Central memory CD8-positive, alpha-beta T cell (primary cell): ENCODE results near the gene UBE2QL1.

Experiments used
- ATAC-seq: fragments of 150-1000 bp; cut with Tn5 transposase; replicated peaks from 2 replicates; pipeline ENCODE4 v1.10.0; 2022; ENCODE audit warnings: mild to moderate bottlenecking, moderate FRiP score, moderate number of reproducible peaks; ENCODE audit not compliant: poor library complexity, severe bottlenecking; ENCODE audit errors: extremely low read depth
- DNase-seq, 2 donors: peaks; one replicate each; pipeline ENCODE4 v3.0.0; 2021; ENCODE audit warnings: low spot score in 2 of 2
- H3K27ac Mint-ChIP-seq: one replicate; pipeline ENCODE4 v1.8.0; 2022; ENCODE audit warnings: low read depth, mild to moderate bottlenecking, moderate library complexity, mixed read lengths
- H3K27me3 Mint-ChIP-seq: one replicate; pipeline ENCODE4 v1.8.0; 2022; ENCODE audit warnings: mixed read lengths
- H3K36me3 Mint-ChIP-seq: one replicate; pipeline ENCODE4 v1.8.0; 2022; ENCODE audit warnings: mild to moderate bottlenecking, moderate library complexity, mixed read lengths; ENCODE audit not compliant: insufficient read depth
- H3K4me1 Mint-ChIP-seq: one replicate; pipeline ENCODE4 v1.8.0; 2022; ENCODE audit warnings: mixed read lengths
- H3K4me3 Mint-ChIP-seq: one replicate; pipeline ENCODE4 v1.8.0; 2022; ENCODE audit warnings: mild to moderate bottlenecking, moderate library complexity, mixed read lengths
- H3K9me3 Mint-ChIP-seq: one replicate; pipeline ENCODE4 v1.8.0; 2022; ENCODE audit warnings: mixed read lengths

UBE2QL1 gene

DNA sequence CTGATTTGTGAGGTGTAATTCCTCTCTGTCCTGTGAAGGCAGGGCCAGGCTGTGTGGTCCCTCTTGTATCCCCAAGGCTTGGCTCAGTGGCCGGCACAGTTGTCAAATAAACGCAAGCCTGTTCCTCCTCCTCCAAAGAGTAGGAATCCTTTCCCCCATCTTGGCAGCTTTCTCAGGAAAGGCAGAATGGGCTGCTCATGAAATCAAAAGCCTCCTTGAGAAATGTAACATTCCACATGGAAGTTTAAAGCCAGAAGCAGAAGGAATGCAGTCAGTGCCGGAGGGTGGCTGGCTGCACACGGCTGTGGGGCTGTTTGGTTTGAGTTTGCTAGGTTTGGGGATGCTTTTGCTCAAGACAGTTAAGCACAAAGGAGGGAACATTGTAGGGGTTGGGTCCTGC lies 35.8 kb upstream of the UBE2QL1 start:
- H3K36me3 Mint-ChIP-seq, result no peaks in the 10 kb centered on the region
- peaks cover 41% of the 10 kb centered on the region for H3K27me3 Mint-ChIP-seq

DNA sequence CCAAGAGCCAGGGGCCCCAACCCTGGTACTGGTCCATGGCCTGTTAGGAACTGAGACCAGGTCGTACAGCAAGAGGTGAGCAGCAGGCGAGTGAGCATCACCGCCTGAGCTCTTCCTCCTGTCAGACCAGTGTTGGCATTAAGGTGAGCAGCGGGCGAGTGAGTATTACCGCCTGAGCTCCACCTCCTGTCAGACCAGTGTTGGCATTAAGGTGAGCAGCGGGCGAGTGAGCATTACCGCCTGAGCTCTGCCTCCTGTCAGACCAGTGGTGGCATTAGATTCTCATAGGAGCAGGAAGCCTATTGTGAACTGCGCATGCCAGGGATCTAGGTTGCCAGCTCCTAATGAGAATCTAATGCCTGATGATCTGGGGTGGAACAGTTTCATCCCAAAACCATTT lies 31.0 kb upstream of the UBE2QL1 start:
- Mint-ChIP-seq H3K4me1 (no peaks in the 10 kb centered on the region), H3K36me3 (no peaks in the 10 kb centered on the region), H3K27ac (no peak overlapping the region), H3K9me3 (no peaks in the 10 kb centered on the region), H3K27me3 (peaks cover 55% of the 10 kb centered on the region), H3K4me3 (no peak overlapping the region)
- no peak for DNase-seq
- no peak for ATAC-seq

More for the DNA sequence above, 35.8 kb upstream of the UBE2QL1 start:
- Mint-ChIP-seq H3K27ac (no peak overlapping the region), H3K9me3 (no peaks in the 10 kb centered on the region), H3K4me1 (no peaks in the 10 kb centered on the region), H3K4me3 (no peak overlapping the region)
- DNase-seq (no peak), ATAC-seq (no peak)

DNA sequence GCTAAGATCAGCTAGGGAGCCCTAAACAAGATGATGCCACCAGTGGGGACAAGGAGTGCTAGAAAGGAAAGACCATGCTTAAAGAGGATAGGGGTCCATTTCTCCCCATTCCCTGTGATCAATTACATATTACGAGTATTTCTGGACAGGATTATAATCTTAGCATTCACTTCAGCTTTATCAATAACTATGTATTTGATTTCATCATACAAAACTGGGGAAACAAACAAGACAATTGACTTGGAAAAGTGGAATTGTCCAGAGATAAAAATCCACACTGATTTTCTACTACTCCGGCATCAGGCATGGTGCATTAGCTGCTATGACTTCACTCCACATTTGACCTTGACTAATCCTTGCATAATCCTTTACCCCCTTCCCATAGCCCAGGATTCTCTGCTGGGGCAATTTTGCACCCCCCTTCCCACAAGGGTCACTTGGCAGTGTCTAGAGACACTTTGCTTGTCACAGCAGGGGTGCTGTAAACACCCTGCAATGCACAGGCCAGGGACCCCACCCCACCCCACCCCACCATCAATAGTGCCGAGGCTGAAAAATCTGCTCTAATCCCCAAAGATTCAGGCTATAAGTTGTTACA lies 29.9 kb upstream of the UBE2QL1 start:
- DNase-seq (no peak), ATAC-seq (no peak)
- no peaks in the 10 kb centered on the region for H3K9me3 Mint-ChIP-seq
- H3K4me1 Mint-ChIP-seq, result no peaks in the 10 kb centered on the region
- H3K36me3 Mint-ChIP-seq, result no peaks in the 10 kb centered on the region
- H3K27ac Mint-ChIP-seq, result no peak overlapping the region
- no peak overlapping the region for H3K4me3 Mint-ChIP-seq
- H3K27me3 Mint-ChIP-seq, result peaks cover 51% of the 10 kb centered on the region

DNA sequence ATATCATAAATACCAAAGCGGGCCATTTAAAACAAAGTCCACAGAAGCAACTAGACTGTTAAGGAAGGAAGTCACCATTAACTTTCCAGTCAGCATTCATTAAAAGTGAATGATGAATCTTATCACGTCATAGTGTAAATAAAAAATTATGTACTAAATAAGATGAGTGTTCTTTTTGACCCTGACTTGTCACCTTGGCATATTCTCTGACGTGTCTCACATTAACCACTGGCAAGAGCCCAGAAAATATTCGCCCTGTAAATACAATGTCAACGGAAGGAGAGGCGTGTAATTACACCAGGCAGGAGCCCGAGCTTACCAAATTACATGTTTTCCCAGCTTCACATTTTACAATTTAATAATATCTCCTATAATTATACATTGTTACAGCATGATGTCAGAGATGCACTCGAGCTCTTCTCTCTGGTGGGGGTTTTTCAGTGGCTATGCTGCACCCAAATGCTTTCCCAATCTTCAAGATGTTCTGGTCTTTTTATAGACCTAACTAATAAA lies 29.3 kb upstream of the UBE2QL1 start:
- Mint-ChIP-seq H3K9me3 (no peaks in the 10 kb centered on the region), H3K4me3 (no peak overlapping the region), H3K27ac (no peak overlapping the region), H3K4me1 (no peaks in the 10 kb centered on the region), H3K27me3 (peaks cover 54% of the 10 kb centered on the region), H3K36me3 (no peaks in the 10 kb centered on the region)
- DNase-seq (no peak), ATAC-seq (no peak)

DNA sequence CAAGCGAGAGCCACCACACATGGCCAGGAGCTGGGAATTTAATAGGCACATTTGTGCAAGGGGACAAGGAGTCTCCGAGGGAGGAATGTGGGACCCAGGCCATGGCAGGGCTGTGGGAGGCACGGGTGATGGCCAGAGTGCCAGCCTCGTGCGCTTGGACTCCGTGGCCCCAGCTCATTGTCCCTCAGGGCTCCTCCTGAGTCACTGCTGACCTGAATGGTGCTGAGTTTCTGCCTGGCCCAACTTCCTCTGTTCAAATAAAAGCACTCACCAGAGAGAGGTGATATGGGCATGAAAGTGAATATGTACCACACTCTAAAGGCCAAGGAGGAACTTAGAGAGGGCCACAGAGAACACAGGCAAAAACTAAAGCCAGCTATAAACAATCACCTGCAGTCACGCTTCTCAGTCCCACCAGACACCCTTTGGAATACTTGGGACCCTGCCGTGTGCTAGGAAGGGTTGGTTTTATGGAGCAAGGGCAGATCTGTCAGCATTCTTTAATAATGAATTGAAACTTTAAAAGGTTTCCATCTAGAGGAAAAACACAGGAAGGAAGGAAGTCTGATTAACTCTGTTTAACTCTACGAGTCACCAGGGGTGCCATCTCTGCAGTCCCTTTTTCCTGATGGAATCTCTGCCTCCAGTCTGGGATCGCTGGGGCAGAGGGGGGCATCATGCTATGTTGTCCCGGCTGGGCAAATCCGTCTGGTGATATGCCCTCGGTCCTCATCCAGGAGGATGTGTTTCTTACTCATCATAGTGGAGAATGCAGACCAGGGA lies 25.1 kb upstream of the UBE2QL1 start:
- Mint-ChIP-seq H3K36me3 (no peaks in the 10 kb centered on the region), H3K9me3 (no peaks in the 10 kb centered on the region), H3K27ac (no peak overlapping the region), H3K4me1 (no peaks in the 10 kb centered on the region), H3K27me3 (peaks cover 64% of the 10 kb centered on the region), H3K4me3 (no peak overlapping the region)
- ATAC-seq (no peak), DNase-seq (no peak)

DNA sequence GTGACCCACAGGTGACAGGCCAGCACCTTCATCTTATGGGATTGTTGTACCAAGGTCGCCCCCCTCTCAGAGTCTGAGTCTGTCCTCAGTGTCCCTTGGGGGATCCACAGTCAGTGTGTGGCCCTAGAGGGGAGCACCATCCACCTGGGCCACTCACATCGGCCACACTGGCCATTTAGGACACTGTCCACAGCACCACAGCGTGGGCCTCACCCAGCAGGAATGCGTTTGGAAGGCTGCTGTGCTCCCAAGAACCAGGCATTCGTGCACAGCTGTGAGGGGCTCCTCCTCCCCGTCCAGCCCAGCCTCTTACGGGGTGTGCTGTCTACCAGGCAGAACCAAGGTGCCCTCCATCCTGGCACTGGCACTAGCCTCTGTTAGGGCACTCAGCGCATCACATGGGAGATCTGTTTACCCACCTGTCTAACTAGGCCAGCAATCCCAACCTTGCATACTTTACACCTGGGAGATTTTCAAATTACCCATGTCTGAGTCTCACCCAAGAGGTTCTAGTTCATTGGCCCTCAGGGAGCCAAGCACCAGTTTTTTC lies 24.5 kb upstream of the UBE2QL1 start:
- no peak overlapping the region for H3K4me3 Mint-ChIP-seq
- H3K27me3 Mint-ChIP-seq, result peaks cover 69% of the 10 kb centered on the region
- H3K27ac Mint-ChIP-seq, result no peak overlapping the region
- no peaks in the 10 kb centered on the region for H3K36me3 Mint-ChIP-seq
- no peak for ATAC-seq
- no peaks in the 10 kb centered on the region for H3K9me3 Mint-ChIP-seq
- no peak for DNase-seq
- H3K4me1 Mint-ChIP-seq, result no peaks in the 10 kb centered on the region

DNA sequence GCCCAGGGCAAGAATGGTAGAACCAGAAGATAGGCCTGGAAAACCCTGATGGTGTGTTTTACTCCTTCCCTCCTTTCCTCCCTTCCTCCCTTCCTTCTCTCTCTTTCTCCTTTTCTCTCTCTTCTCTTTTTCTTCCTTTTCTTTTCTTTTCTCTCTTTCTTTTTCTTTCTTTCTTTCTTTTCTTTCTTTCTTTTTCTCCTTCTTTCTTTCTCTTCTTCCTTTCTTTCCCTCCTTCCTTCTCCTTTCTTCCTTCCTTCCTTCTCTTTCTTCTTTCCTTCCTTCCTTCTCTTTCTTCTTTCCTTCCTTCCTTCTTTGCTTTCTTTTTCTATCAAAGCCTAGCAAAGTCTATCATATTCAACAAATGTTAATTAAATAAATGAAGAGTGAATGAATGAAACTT lies 24.0 kb upstream of the UBE2QL1 start:
- Mint-ChIP-seq H3K27me3 (peaks cover 69% of the 10 kb centered on the region), H3K9me3 (no peaks in the 10 kb centered on the region), H3K4me3 (no peak overlapping the region), H3K27ac (no peak overlapping the region), H3K4me1 (no peaks in the 10 kb centered on the region), H3K36me3 (no peaks in the 10 kb centered on the region)
- ATAC-seq (no peak), DNase-seq (no peak)

DNA sequence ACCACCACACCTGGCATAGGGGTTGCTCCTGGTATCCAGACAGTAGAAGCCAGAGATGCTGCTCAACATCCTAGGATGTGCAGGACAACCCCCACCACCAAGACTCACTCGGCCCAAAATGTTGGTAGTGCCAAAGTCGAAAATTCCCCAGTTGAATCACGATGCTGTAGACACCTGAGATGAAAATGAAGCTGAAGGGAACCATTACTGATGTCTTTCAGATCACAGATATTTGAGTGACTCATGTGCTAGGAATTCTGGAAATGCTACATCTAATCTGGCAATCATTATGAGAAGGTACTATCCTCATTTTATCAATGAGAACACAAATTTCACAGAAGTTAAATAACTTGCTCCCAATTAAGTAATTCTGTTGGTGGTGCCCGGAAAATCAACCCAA lies 21.0 kb upstream of the UBE2QL1 start:
- no peak overlapping the region for H3K4me3 Mint-ChIP-seq
- no peak overlapping the region for H3K27ac Mint-ChIP-seq
- H3K9me3 Mint-ChIP-seq, result no peaks in the 10 kb centered on the region
- ATAC-seq (no peak), DNase-seq (no peak)
- no peaks in the 10 kb centered on the region for H3K36me3 Mint-ChIP-seq
- H3K4me1 Mint-ChIP-seq, result no peaks in the 10 kb centered on the region
- H3K27me3 Mint-ChIP-seq, result peaks cover 49% of the 10 kb centered on the region

DNA sequence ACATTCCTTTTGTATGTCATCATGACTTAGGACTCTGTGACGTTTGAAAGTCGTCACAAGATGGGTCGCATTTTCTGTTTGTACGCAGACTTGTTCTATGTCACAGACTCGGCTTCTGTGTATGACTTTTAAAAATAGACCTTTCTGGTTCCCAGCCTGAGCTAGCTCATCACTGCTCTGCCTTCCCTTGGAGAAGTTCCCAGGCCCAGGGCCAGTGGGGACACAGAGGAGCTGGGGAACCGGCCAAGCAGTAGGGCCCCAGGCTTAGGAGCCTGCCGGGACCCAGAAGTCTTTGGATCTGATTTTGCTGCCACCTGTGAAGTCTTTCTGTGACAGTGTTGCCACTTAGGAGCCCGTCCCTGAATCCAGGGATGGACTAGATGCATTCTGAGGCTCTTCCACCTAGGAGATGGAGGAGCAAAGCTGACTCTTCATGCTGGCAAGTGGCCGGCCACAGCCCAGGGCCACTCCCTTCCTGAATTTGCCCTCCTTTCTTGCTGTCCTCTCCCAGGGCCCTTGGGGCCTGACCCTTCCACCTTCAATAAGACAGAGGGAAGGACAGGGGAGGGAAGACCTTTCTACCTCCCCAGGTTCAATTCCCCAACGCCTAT lies 18.1 kb upstream of the UBE2QL1 start:
- Mint-ChIP-seq H3K36me3 (no peaks in the 10 kb centered on the region), H3K4me1 (no peaks in the 10 kb centered on the region), H3K9me3 (no peaks in the 10 kb centered on the region), H3K27me3 (peaks cover 56% of the 10 kb centered on the region), H3K27ac (no peak overlapping the region), H3K4me3 (no peak overlapping the region)
- no peak for ATAC-seq
- DNase-seq, result no peak

DNA sequence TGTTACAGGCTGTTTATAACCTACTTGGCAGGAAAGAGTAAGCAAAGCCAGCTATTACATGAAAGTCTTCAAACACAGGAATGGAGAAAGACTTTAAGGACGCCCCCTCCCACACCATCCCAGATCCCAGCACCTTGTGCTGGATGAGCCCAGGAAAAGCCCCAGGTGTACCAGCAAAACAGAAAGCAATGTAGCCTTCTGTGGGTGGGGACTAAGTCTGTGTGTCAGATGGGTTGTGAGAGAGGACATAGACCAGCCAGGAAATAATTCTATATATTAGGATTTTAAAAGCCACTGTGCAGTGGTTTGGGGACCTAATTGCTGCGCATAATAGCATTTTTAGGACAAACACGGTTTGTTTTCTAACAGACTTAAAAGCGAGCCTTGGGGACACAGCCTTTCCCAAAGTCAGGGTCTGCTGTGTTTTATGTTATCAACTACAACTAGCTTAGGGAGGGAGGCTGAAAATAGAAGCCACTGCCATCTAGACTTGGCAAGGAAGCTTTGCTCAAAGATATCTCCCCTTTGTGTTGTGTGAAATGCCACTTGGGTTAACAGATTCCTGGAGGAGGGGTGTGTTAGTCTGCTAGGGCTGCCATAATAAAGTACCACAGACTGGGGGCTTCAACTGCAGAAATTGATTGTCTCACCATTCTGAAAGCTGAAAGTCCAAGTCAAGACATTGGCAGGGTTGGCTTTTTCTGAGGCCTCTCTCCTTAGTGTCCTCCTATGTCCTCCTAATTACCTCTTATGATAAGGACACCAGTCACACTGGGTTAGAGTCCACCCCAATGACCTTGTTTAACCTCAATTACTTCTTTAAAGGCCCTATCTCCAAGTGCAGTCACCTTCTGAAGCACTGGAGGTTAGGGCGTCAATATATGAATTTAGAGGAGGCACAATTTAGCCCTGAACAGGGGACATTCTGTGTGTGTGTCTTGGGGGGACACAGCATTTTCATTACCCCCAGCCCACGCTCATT lies 17.2 kb upstream of the UBE2QL1 start:
- no peak for DNase-seq
- H3K36me3 Mint-ChIP-seq, result no peaks in the 10 kb centered on the region
- H3K4me1 Mint-ChIP-seq, result no peaks in the 10 kb centered on the region
- no peaks in the 10 kb centered on the region for H3K9me3 Mint-ChIP-seq
- H3K27me3 Mint-ChIP-seq, result peaks cover 59% of the 10 kb centered on the region
- ATAC-seq, result no peak
- H3K4me3 Mint-ChIP-seq, result no peak overlapping the region
- no peak overlapping the region for H3K27ac Mint-ChIP-seq

DNA sequence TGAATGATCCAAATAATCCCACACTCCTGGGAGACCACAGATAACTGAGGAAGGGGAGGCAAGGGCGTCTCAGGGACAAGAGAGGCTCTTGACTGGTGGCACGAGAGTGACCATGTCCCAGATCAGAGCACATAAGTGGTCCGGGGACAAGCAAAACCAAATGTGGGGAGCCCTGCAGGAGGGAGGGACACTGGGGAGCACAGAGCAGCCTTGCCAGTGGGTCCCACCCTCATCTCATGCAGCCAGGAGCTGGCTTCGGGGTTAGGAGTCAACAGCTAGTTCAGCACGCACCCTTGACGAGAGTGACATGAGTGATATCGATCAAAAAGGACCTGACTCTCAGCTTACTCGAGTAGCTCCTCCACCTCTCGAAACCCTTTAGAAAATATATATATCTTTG lies 16.5 kb upstream of the UBE2QL1 start:
- H3K4me1 Mint-ChIP-seq, result no peaks in the 10 kb centered on the region
- no peak overlapping the region for H3K27ac Mint-ChIP-seq
- H3K9me3 Mint-ChIP-seq, result no peaks in the 10 kb centered on the region
- H3K4me3 Mint-ChIP-seq, result no peak overlapping the region
- peaks cover 59% of the 10 kb centered on the region for H3K27me3 Mint-ChIP-seq
- ATAC-seq, result no peak
- H3K36me3 Mint-ChIP-seq, result no peaks in the 10 kb centered on the region
- DNase-seq, result no peak

DNA sequence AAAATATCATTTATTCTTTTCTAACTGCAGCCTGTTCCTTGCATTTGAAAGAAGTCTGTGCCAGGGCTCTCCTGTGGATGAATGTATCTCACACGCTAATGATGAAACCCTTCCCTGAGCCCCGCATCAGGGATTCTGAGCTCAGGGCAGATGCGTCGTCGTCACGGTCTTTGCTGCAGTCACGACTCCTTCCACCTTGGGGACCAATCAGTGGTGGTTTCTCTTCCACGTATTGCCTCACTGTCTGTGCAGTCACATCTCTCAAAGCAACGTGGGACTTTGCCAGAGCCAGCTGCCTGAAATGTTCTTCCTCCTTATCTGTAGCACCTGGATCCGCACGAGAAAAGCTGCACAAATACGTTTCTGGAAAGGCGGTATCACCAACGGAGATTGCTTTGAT lies 13.9 kb upstream of the UBE2QL1 start:
- Mint-ChIP-seq H3K27ac (no peak overlapping the region), H3K36me3 (no peaks in the 10 kb centered on the region), H3K27me3 (peaks cover 52% of the 10 kb centered on the region), H3K4me1 (no peaks in the 10 kb centered on the region), H3K9me3 (no peaks in the 10 kb centered on the region), H3K4me3 (no peak overlapping the region)
- DNase-seq (no peak), ATAC-seq (no peak)
